SU-DHL-6 (cell line): ENCODE results near the gene GEMIN5.

ENCODE experiments used
- CTCF ChIP-seq: fragments of 200-600 bp; sonication (generic); IDR thresholded peaks from one replicate; pipeline ENCODE4 v1.5.1; 2017; ENCODE audit warnings: antibody characterized with exemption, mild to moderate bottlenecking, low read length, moderate library complexity; ENCODE audit not compliant: insufficient read depth, poor library complexity, severe bottlenecking
- EZH2phosphoT487 ChIP-seq: fragments of 200-600 bp; sonication (generic), shearing (Covaris generic); conservative IDR thresholded peaks from 2 replicates; pipeline ENCODE4 v1.6.1; 2018; ENCODE audit warnings: mild to moderate bottlenecking, antibody characterized with exemption, low read length, moderate library complexity, mixed read lengths

DNA sequence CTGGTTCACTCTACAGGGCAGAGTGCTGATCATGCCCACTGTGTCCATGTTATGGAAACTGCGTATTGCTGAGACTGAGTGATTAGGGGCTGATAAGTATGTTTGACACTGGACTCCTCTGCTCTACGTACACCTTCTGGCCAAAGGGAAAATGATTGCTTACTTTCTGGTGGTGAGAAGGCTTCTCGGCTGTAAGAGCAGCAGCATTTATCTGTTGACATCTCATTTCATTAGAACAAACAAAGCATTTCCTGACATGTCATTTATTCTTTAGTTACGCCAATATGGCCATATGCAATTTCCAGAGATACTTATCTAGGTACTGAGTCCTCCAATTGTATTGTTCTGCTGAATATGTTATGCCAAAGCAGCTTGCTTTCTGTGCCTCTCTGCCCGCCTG lies 93.2 kb downstream of the GEMIN5 start:
- TF ChIP-seq CTCF (no peak), EZH2phosphoT487 (no peak)
